HFFc6 (cell line): ENCODE results near the gene ACD. TPM values are rescaled to one million over a fixed set of nuclear protein-coding genes. Genes with fewer than 3 reads are reported as not detected.
"Not testable (repeated sequence)": the region's sequence is repeated elsewhere in the genome, so short reads cannot be mapped to it uniquely, and the experiment has no call there.

Source experiments
- DNase-seq: peaks from one replicate; pipeline ENCODE4 v3.0.0-alpha.2; 2018
- H3K27ac Mint-ChIP-seq: 2 replicates; pipeline ENCODE4 v1.8.0; 2020; ENCODE audit warnings: mild to moderate bottlenecking, mixed read lengths
- H3K27me3 Mint-ChIP-seq: 2 replicates; pipeline ENCODE4 v1.8.0; 2021; ENCODE audit warnings: mild to moderate bottlenecking, moderate library complexity, mixed read lengths; ENCODE audit not compliant: insufficient read depth
- H3K36me3 Mint-ChIP-seq: 2 replicates; pipeline ENCODE4 v1.8.0; 2021; ENCODE audit warnings: low read depth, mixed read lengths
- H3K4me1 Mint-ChIP-seq: 2 replicates; pipeline ENCODE4 v1.8.0; 2020; ENCODE audit warnings: low read depth, mixed read lengths
- H3K4me3 Mint-ChIP-seq: 2 replicates; pipeline ENCODE4 v1.8.0; 2020; ENCODE audit warnings: mild to moderate bottlenecking, moderate library complexity, mixed read lengths
- H3K9me3 Mint-ChIP-seq: 2 replicates; pipeline ENCODE4 v1.8.0; 2020; ENCODE audit warnings: mild to moderate bottlenecking, mixed read lengths
- total RNA-seq, 6 experiments: library from RNA; stranded (reverse); fragmentation: NEBNext Ultra II Directional; extraction: Animal tissue kit (Norgen Biotek cat#: 25700); gene quantifications; 2 replicates in 1 of 6; 3 replicates in 5 of 6; pipeline ENCODE4 v1.2.3, GENCODE V29; 2021
- TF ChIP-seq, protein P1 (sequence below): fragments of 200-600 bp; sonication (generic); IDR thresholded peaks from 2 replicates; pipeline ENCODE4 v1.5.0; 2021; ENCODE audit warnings: antibody characterized with exemption, mild to moderate bottlenecking

The ACD gene
- total RNA-seq, 6 experiments from 2014 or later = 18.0 to 25.8 (median 23.9) TPM

DNA sequence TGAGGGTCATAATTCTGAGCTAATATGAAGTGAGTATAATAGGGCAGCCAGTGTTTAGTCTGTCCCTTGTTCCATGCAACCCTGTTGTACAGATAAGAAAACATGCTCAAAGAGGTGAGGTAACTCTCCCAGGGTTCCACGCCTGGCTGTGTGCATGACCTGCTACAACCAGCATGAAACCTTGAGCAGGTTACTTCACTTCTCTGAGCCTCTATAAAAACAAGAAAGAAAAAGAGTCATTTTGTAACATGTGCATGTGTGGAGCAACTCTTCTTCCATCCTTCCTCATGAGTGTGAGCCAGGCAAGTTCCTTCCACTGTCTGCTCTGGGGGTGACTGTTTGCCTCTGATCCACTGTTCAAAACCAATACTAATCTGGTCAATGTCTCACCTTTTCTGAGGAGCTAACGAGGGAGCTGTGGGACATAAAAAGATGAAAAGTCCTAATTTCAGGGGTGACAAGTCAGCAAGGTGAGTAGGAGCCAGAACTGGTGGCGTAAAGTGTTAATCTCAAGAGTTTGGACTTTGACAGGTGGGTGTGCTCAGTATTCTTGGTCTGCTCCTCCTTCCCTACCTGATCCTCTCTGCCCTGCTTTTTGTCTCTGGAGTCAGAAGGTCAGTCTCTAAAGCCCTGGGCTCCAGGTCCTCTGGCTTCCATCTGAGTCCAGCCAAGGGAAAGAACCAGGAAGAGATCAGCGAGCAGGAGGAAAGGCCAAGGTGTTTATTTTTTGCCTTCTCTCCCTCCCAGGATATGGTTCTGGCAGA is 37.5 kb upstream of the ACD start:
- DNase-seq = no peak
- Mint-ChIP-seq H3K36me3 (peaks cover 9% of the 10 kb centered on the region), H3K9me3 (peaks cover 6% of the 10 kb centered on the region), H3K4me3 (no peak overlapping the region), H3K27me3 (no peaks in the 10 kb centered on the region), H3K4me1 (no peaks in the 10 kb centered on the region; the same call in 1 of the 2 replicates), H3K27ac (no peak overlapping the region)
- TF ChIP-seq, protein P1, sequence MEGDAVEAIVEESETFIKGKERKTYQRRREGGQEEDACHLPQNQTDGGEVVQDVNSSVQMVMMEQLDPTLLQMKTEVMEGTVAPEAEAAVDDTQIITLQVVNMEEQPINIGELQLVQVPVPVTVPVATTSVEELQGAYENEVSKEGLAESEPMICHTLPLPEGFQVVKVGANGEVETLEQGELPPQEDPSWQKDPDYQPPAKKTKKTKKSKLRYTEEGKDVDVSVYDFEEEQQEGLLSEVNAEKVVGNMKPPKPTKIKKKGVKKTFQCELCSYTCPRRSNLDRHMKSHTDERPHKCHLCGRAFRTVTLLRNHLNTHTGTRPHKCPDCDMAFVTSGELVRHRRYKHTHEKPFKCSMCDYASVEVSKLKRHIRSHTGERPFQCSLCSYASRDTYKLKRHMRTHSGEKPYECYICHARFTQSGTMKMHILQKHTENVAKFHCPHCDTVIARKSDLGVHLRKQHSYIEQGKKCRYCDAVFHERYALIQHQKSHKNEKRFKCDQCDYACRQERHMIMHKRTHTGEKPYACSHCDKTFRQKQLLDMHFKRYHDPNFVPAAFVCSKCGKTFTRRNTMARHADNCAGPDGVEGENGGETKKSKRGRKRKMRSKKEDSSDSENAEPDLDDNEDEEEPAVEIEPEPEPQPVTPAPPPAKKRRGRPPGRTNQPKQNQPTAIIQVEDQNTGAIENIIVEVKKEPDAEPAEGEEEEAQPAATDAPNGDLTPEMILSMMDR = no peak

DNA sequence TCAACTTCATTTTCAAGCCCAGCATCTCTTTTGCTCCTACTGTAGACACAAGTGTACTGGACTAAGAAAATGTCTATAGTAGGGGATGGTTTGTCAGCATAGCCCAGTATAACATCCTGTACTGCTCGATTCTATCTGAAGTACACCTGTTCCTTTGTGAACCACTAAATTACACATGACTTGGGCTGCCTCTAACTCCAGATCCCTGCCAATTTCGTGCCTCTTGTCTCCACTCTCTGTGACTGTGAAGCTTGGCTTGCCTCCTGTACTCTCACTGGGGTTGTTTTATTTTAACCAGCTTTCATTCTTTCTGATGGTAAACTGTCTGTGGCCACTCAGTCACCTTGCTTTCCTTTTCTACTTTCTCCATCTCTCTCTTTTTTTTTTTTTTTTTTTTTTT is 34.6 kb upstream of the ACD start:
- Mint-ChIP-seq H3K4me3 (no peak overlapping the region), H3K27ac (no peak overlapping the region), H3K4me1 (no peaks in the 10 kb centered on the region; the same call in 1 of the 2 replicates), H3K9me3 (peaks cover 6% of the 10 kb centered on the region), H3K27me3 (no peaks in the 10 kb centered on the region), H3K36me3 (peaks cover 13% of the 10 kb centered on the region)
- no peak for DNase-seq
- TF ChIP-seq, protein P1 = no peak

DNA sequence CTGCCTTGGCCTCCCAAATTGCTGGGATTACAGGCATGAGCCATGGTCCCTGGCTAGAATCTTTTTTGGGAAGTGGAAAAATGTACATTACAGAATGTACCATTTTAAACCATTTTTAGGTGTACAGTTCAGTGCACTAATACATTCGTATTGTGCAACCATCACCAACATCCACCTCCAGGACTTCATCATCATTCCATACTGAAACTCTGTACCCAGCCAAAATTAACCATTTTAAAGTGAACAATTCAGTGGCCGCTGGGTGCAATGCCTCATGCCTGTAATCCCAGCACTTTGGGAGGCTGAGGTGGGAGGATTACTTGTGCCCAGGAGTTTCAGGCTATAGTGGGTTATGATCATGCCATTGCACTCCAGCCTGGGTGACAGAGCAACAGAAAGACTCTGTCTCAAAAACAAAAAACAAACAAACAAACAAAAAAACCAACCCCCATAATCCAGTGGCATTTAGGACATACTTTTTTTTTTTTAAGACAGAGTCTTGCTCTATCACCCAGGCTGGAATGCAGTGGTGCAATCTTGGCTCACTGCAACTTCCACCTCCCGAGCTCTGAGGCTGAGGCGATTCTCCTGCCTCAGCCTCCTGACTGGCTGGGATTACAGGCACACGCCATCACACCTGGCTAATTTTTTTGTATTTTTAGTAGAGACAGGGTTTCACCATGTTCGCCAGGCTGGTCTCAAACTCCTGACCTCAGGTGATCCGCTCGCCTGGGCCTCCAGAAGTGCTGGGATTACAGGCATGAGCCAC is 33.6 kb upstream of the ACD start:
- not testable (repeated sequence) for H3K4me3 Mint-ChIP-seq, H3K4me1 Mint-ChIP-seq, H3K27me3 Mint-ChIP-seq, H3K36me3 Mint-ChIP-seq, H3K27ac Mint-ChIP-seq, H3K9me3 Mint-ChIP-seq, DNase-seq

DNA sequence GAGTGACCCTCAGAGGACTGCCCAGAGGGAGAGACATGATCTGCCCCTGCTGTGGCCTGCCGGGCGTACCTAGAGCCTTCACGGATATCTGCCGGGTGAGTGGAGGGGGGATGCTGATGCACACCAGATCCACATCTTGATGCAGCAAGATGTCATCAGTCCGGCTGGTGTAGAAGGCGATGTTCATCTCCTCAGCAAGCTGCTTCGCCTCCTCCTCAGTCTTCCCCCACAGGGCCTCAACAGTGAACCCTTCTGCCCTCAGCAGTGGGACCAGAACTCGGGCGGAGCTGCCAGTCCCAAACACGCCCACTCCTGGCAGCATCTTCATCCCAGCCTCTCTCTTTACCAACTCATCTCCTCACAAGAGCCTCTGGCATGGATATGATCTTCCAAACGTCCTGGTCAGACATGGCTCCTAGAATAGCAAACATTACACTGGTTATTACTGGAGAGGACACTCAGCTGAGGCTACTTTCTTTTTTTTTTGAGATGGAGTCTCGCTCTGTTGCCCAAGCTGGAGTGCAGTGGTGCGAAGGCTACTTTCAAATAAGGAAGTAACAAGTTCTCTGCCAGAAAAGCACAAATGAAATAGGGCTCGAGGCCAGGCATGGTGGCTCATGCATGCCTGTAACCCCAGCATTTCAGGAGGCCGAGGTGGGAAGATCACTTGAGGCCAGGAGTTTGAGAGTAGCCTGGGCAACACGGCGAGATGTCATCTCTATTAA is 25.5 kb upstream of the ACD start:
- no peak overlapping the region for H3K27ac Mint-ChIP-seq
- H3K36me3 Mint-ChIP-seq = peaks cover 12% of the 10 kb centered on the region; the same call in 1 of the 2 replicates
- no peaks in the 10 kb centered on the region for H3K27me3 Mint-ChIP-seq
- DNase-seq = no peak
- H3K4me3 Mint-ChIP-seq = no peak overlapping the region
- H3K4me1 Mint-ChIP-seq = peaks cover 10% of the 10 kb centered on the region
- no peaks in the 10 kb centered on the region for H3K9me3 Mint-ChIP-seq
- TF ChIP-seq, protein P1 = no peak

DNA sequence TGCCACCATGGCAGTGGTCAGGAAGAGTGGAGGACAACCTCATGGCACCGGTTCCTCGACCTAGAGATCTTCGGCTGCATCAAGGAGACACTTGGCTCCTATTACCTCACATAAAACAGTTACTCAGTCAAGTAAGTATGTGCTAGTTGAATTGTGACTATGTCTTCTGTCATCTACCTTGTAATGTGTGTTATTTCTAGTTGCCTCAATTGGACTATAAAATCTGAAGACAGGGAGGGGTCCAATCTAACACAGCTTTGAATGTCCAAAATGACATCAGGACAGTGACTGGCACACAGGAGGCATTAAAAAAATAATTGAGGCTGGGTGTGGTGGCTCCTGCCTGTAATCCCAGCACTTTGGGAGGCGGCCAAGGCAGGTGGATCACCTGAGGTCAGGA is 23.7 kb upstream of the ACD start:
- TF ChIP-seq, protein P1 = no peak
- Mint-ChIP-seq H3K27ac (peak overlapping the region; percentile 46), H3K4me1 (peaks cover 10% of the 10 kb centered on the region), H3K36me3 (peaks cover 12% of the 10 kb centered on the region; the same call in 1 of the 2 replicates), H3K9me3 (no peaks in the 10 kb centered on the region), H3K4me3 (peak overlapping the region; percentile 36; the same call in 1 of the 2 replicates), H3K27me3 (no peaks in the 10 kb centered on the region)
- peak; percentile 28 for DNase-seq
